K562 (cell line): ENCODE measurements around the gene C2CD2L. TPM values are rescaled to one million over a fixed set of nuclear protein-coding genes. Genes with fewer than 3 reads are reported as not detected.

Experiments
- BACH1 ChIP-seq: fragments of 200-800 bp; sonication (Bioruptor generic); IDR thresholded peaks from 2 replicates; pipeline ENCODE4 v1.6.1; 2016; ENCODE audit warnings: missing genetic modification characterization, missing compliant biosample characterization
- CCNT2 ChIP-seq: IDR thresholded peaks from 2 replicates; pipeline ENCODE4 v1.6.1; 2011; ENCODE audit warnings: borderline replicate concordance, low read depth, mild to moderate bottlenecking, moderate library complexity, mixed read lengths, low read length; ENCODE audit not compliant: insufficient read length; ENCODE audit errors: extremely low read depth
- CREB1 ChIP-seq, 2 experiments: sonication (generic) in 1 of 2; formaldehyde crosslinking in 1 of 2; IDR thresholded peaks; 2 replicates each; pipeline versions ENCODE4 v1.6.1 to v1.8.0; 2012 to 2022; ENCODE audit warnings: inconsistent platforms in 1 of 2, mild to moderate bottlenecking in 1 of 2, missing genetic modification reagents in 1 of 2, moderate library complexity in 1 of 2
- DEAF1 ChIP-seq: fragments of 450-650 bp; formaldehyde crosslinking; IDR thresholded peaks from 2 replicates; pipeline ENCODE4 v1.4.0; 2020; ENCODE audit warnings: mild to moderate bottlenecking, moderate library complexity
- EGR1 ChIP-seq: fragments of 450-650 bp; conservative IDR thresholded peaks from 2 replicates; pipeline ENCODE4 v1.6.1; 2017; ENCODE audit warnings: mild to moderate bottlenecking
- ESRRA ChIP-seq: fragments of 450-650 bp; IDR thresholded peaks from 2 replicates; pipeline ENCODE4 v1.6.1; 2014; ENCODE audit warnings: low read depth, mild to moderate bottlenecking, moderate library complexity, borderline replicate concordance
- FOXJ3 ChIP-seq: sonication (generic); formaldehyde crosslinking; IDR thresholded peaks from 2 replicates; pipeline ENCODE4 v1.4.0; 2020; ENCODE audit warnings: mild to moderate bottlenecking, missing genetic modification reagents
- FOXK1 ChIP-seq: sonication (generic); formaldehyde crosslinking; IDR thresholded peaks from 2 replicates; pipeline ENCODE4 v1.8.0; 2022; ENCODE audit warnings: missing genetic modification reagents, mild to moderate bottlenecking, borderline replicate concordance
- GATAD2B ChIP-seq: fragments of 450-650 bp; IDR thresholded peaks from 2 replicates; pipeline ENCODE4 v1.6.1; 2017; ENCODE audit warnings: mild to moderate bottlenecking, borderline replicate concordance
- GTF2A2 ChIP-seq: IDR thresholded peaks from 2 replicates; pipeline ENCODE4 v1.6.1; 2016; ENCODE audit warnings: mild to moderate bottlenecking, missing genetic modification characterization, missing compliant biosample characterization
- HEY1 ChIP-seq: fragments of 250-450 bp; sonication (Bioruptor Pico); IDR thresholded peaks from 2 replicates; pipeline ENCODE4 v1.5.0; 2020; ENCODE audit warnings: mild to moderate bottlenecking, moderate library complexity, borderline replicate concordance
- MECOM ChIP-seq: fragments of 250-450 bp; sonication (Bioruptor Pico); IDR thresholded peaks from 2 replicates; pipeline ENCODE4 v1.8.0; 2022; ENCODE audit warnings: inconsistent platforms
- MTA3 ChIP-seq: fragments of 450-650 bp; formaldehyde crosslinking; IDR thresholded peaks from 2 replicates; pipeline ENCODE4 v1.6.1; 2017; ENCODE audit warnings: mild to moderate bottlenecking, borderline replicate concordance
- MYBL2 ChIP-seq, 2 experiments: fragments of 450-650 bp in 1 of 2; sonication (generic) in 1 of 2; formaldehyde crosslinking in 1 of 2; IDR thresholded peaks; 2 replicates each; pipeline versions ENCODE4 v1.6.1 to v1.8.1; 2017 to 2022; ENCODE audit warnings: borderline replicate concordance in 1 of 2, inconsistent platforms in 1 of 2, low read depth in 1 of 2, mild to moderate bottlenecking in 1 of 2, missing genetic modification reagents in 1 of 2, moderate library complexity in 1 of 2
- NBN ChIP-seq: fragments of 450-650 bp; IDR thresholded peaks from 2 replicates; pipeline ENCODE4 v1.6.1; 2016; ENCODE audit warnings: low read depth, mild to moderate bottlenecking
- NFE2L1 ChIP-seq: fragments of 450-650 bp; IDR thresholded peaks from 2 replicates; pipeline ENCODE4 v1.6.1; 2016; ENCODE audit warnings: missing genetic modification characterization, low read depth, mild to moderate bottlenecking, missing compliant biosample characterization, moderate library complexity, borderline replicate concordance
- NR2C2 ChIP-seq, 2 experiments: fragments of 200-800 bp in 1 of 2; sonication (Bioruptor generic) in 1 of 2; sonication (generic) in 1 of 2; formaldehyde crosslinking in 1 of 2; IDR thresholded peaks; 2 replicates each; pipeline versions ENCODE4 v1.6.1 to v1.8.0; 2016 to 2022; ENCODE audit warnings: mild to moderate bottlenecking in 1 of 2, missing compliant biosample characterization in 1 of 2, missing genetic modification characterization in 1 of 2, missing genetic modification reagents in 1 of 2
- RBBP5 ChIP-seq: fragments of 200-600 bp; sonication (generic); IDR thresholded peaks from 2 replicates; pipeline ENCODE4 v1.6.1; 2012; ENCODE audit warnings: borderline replicate concordance, mild to moderate bottlenecking, low read length, control low read depth, inconsistent platforms; ENCODE audit not compliant: insufficient read depth, poor library complexity, severe bottlenecking
- SMAD1 ChIP-seq: fragments of 150-350 bp; IDR thresholded peaks from 2 replicates; pipeline ENCODE4 v1.6.1; 2014; ENCODE audit warnings: low read length, low read depth; ENCODE audit not compliant: partially characterized antibody
- ZNF282 ChIP-seq: sonication (generic); formaldehyde crosslinking; IDR thresholded peaks from 2 replicates; pipeline ENCODE4 v1.8.1; 2023; ENCODE audit warnings: missing genetic modification reagents
- ZNF830 ChIP-seq: fragments of 250-450 bp; sonication (Bioruptor Pico); IDR thresholded peaks from 2 replicates; pipeline ENCODE4 v1.5.0; 2021; ENCODE audit warnings: mild to moderate bottlenecking
- polyA plus RNA-seq, 8 experiments: library from polyadenylated mRNA; depleted of rRNA in 4 of 8; stranded (reverse) in 5 of 8; unstranded in 3 of 8; fragments of >200 nt; fragmentation: Nextera tagmentation in 2 of 8; fragmentation: Illumina TruSeq in 1 of 8; extraction: Ambion mirVana in 2 of 8; extraction: Trizol in 1 of 8; gene quantifications; 2 replicates each; pipeline versions ENCODE4 v1.2.1 to v1.2.3, GENCODE V29; 2011 to 2014; ENCODE audit warnings: inconsistent platforms in 1 of 8, missing spikeins in 1 of 8
- total RNA-seq, 7 experiments: library from RNA; depleted of rRNA in 6 of 7; stranded (reverse); fragments of >200 nt in 6 of 7; fragmentation: Illumina TruSeq in 2 of 7; extraction: Trizol in 2 of 7; gene quantifications; 2 replicates each; pipeline versions ENCODE4 v1.2.1 to v1.2.3, GENCODE V29; 2011 to 2021; ENCODE audit warnings: low replicate concordance in 1 of 7
- TF ChIP-seq, protein P1 (sequence below), 2 experiments: fragments of 200-800 bp in 1 of 2; sonication (Bioruptor generic) in 1 of 2; sonication (generic) in 1 of 2; formaldehyde crosslinking in 1 of 2; IDR thresholded peaks in 1 of 2; conservative IDR thresholded peaks in 1 of 2; 2 replicates each; pipeline versions ENCODE4 v1.5.0 to v1.6.1; 2016 to 2020; ENCODE audit warnings: missing compliant biosample characterization in 1 of 2, missing genetic modification characterization in 1 of 2, missing genetic modification reagents in 1 of 2

The C2CD2L gene
- total and polyA plus RNA-seq, 9 of the 15 experiments (the other 6 are each of a cell fraction or from before 2014, with no cell fraction given), result 0.66 to 41.2 (median 14.8) TPM

- TF ChIP-seq CREB1 (IDR thresholded peaks at IDR 0.05) (no peak; the same call in 1 of the 2 replicates), CREB1 (CRISPR knock-in tag; IDR thresholded peaks at IDR 0.05) (peak; percentile 20; the same call in 1 of the 2 replicates), FOXJ3 (no peak), DEAF1 (CRISPR knock-in tag) (no peak), NBN (peak; percentile 91), ZNF830 (no peak), CCNT2 (peak; percentile 72), EGR1 (peak; percentile 63; the same call in 1 of the 2 replicates), HEY1 (CRISPR knock-in tag) (no peak), MYBL2 (IDR thresholded peaks at IDR 0.05; ENCODE audit: low read depth) (no peak), MYBL2 (CRISPR knock-in tag; IDR thresholded peaks at IDR 0.05; ENCODE audit: borderline replicate concordance) (no peak), GTF2A2 (tag) (no peak), MECOM (CRISPR knock-in tag) (0 out of 2 replicates have a peak, but pooled peaks have one; percentile 23), SMAD1 (no peak), MTA3 (peak; percentile 47; the same call in 1 of the 2 replicates), BACH1 (tag) (no peak), GATAD2B (no peak), RBBP5 (no peak), ZNF282 (CRISPR knock-in tag) (no peak), ESRRA (peak; percentile 42; the same call in 1 of the 2 replicates), NFE2L1 (no peak), NR2C2 (CRISPR knock-in tag; IDR thresholded peaks at IDR 0.05) (no peak), NR2C2 (tag; IDR thresholded peaks at IDR 0.05) (peak; percentile 64; the same call in 1 of the 2 replicates), FOXK1 (CRISPR knock-in tag) (peak; percentile 70; the same call in 1 of the 2 replicates)
- TF ChIP-seq, protein P1, sequence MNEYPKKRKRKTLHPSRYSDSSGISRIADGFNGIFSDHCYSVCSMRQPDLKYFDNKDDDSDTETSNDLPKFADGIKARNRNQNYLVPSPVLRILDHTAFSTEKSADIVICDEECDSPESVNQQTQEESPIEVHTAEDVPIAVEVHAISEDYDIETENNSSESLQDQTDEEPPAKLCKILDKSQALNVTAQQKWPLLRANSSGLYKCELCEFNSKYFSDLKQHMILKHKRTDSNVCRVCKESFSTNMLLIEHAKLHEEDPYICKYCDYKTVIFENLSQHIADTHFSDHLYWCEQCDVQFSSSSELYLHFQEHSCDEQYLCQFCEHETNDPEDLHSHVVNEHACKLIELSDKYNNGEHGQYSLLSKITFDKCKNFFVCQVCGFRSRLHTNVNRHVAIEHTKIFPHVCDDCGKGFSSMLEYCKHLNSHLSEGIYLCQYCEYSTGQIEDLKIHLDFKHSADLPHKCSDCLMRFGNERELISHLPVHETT (CRISPR knock-in tag; conservative IDR thresholded peaks at IDR 0.05 in 1 of 2, IDR thresholded peaks at IDR 0.05 in 1 of 2), result peak in 1 of 2 experiments; percentile 75; a peak in 2 of 4 replicates
Observed at GRCh38 chr11:119106564-119107537, at the start of gene C2CD2L (continued).
